NCI-H2196 treated with DMSO at 0.1 percent for 48 hours (cell line): Measurements from ENCODE around the gene ELAVL1.

ENCODE experiments used
- DNase-seq: peaks from one replicate; lab custom pipeline; 2025; ENCODE audit not compliant: unreplicated experiment; lab: John Stamatoyannopoulos, UW

The ELAVL1 gene

GRCh38 chr19:7986321-7987113 is 18.9 kb downstream of the ELAVL1 start:
- DNase-seq: no peak

- DNase-seq: no peak
These were observed 19.9 kb downstream of the ELAVL1 start for GRCh38 chr19:7985481-7985911.

GRCh38 chr19:7983995-7984837 is 21.2 kb downstream of the ELAVL1 start:
- no peak for DNase-seq

- DNase-seq: no peak
These were observed 22.0 kb downstream of the ELAVL1 start for GRCh38 chr19:7983286-7983950.

GRCh38 chr19:7982651-7983099 is 22.8 kb downstream of the ELAVL1 start:
- DNase-seq: no peak

GRCh38 chr19:7982103-7982502 is 23.3 kb downstream of the ELAVL1 start:
- DNase-seq: no peak

GRCh38 chr19:7981661-7982060 is 23.8 kb downstream of the ELAVL1 start:
- no peak for DNase-seq

- no peak for DNase-seq
These were observed 24.2 kb downstream of the ELAVL1 start for GRCh38 chr19:7981199-7981598.

GRCh38 chr19:7980635-7981121 is 24.8 kb downstream of the ELAVL1 start:
- DNase-seq: no peak

GRCh38 chr19:7980168-7980567 is 25.3 kb downstream of the ELAVL1 start:
- DNase-seq: no peak

GRCh38 chr19:7979559-7979958 is 25.9 kb downstream of the ELAVL1 start:
- DNase-seq: no peak

- no peak for DNase-seq
These were observed 26.4 kb downstream of the ELAVL1 start for GRCh38 chr19:7979011-7979410.

- peak; percentile 47 for DNase-seq
These were observed 27.1 kb downstream of the ELAVL1 start for GRCh38 chr19:7978179-7978825.

GRCh38 chr19:7977723-7978040 is 27.8 kb downstream of the ELAVL1 start:
- no peak for DNase-seq

- DNase-seq: no peak
These were observed 28.3 kb downstream of the ELAVL1 start for GRCh38 chr19:7977021-7977722.

GRCh38 chr19:7976461-7976860 is 29.0 kb downstream of the ELAVL1 start:
- no peak for DNase-seq

- DNase-seq: peak; percentile 31
These were observed 30.4 kb downstream of the ELAVL1 start for GRCh38 chr19:7975037-7975436.

GRCh38 chr19:7973883-7974282 is 31.6 kb downstream of the ELAVL1 start:
- DNase-seq: no peak

- DNase-seq: no peak
These were observed 33.6 kb downstream of the ELAVL1 start for GRCh38 chr19:7971553-7972520.
